IMR-90 (cell line): ENCODE results near the gene PATJ. TPM values are rescaled to one million over a fixed set of nuclear protein-coding genes. Genes with fewer than 3 reads are reported as not detected.

Experiments used
- ATAC-seq: fragments of 200-7000 bp; cut with Tn5 transposase; 2 replicates; pipeline ENCODE4 v1.9.1; 2020; ENCODE audit warnings: low read depth, mild to moderate bottlenecking, moderate library complexity
- BruUV-seq: library from RNA; stranded (reverse); fragments of 400-500 nt; replicated peaks from 2 replicates; lab custom pipeline; 2021; lab: Mats Ljungman, UMichigan
- CTCF ChIA-PET: fragments of 300-600 bp; formaldehyde crosslinking; extraction: SDS; loops from one replicate; lab custom pipeline; 2021; ENCODE audit warnings: antibody characterized with exemption; lab: Yijun Ruan, JAX
- POLR2A ChIA-PET: fragments of 300-600 bp; sonication (Branson Sonifier 250); formaldehyde crosslinking; loops from one replicate; lab custom pipeline; 2022; ENCODE audit warnings: antibody characterized with exemption; ENCODE audit not compliant: unreplicated experiment; lab: Charles Lee
- DNase-seq: peaks from one replicate; pipeline ENCODE4 v3.0.0; 2013
- H2AFZ ChIP-seq: replicated peaks from 2 replicates; pipeline ENCODE3; 2013; ENCODE audit warnings: low read length, mild to moderate bottlenecking; ENCODE audit not compliant: poor library complexity
- H2AK5ac ChIP-seq: 2 replicates; pipeline ENCODE4 v1.6.1; 2013; ENCODE audit warnings: low read depth, low read length, inconsistent platforms
- H2AK9ac ChIP-seq: replicated peaks from 2 replicates; pipeline ENCODE3; 2013; ENCODE audit warnings: mild to moderate bottlenecking, low read depth, low read length, moderate library complexity; ENCODE audit not compliant: poor library complexity
- H2BK120ac ChIP-seq: 2 replicates; pipeline ENCODE4 v1.6.1; 2013; ENCODE audit warnings: low read depth, low read length, inconsistent platforms
- H2BK15ac ChIP-seq: 3 replicates; pipeline ENCODE4 v1.6.1; 2013; ENCODE audit warnings: low read depth, low read length, inconsistent platforms
- H2BK20ac ChIP-seq: 2 replicates; pipeline ENCODE4 v1.6.1; 2013; ENCODE audit warnings: low read depth, mild to moderate bottlenecking, inconsistent platforms, low read length, moderate library complexity
- H2BK5ac ChIP-seq: 2 replicates; pipeline ENCODE4 v1.6.1; 2013; ENCODE audit warnings: mild to moderate bottlenecking, low read depth, low read length, inconsistent platforms; ENCODE audit not compliant: poor library complexity, severe bottlenecking
- H3K14ac ChIP-seq: replicated peaks from 2 replicates; pipeline ENCODE4 v1.6.1; 2013; ENCODE audit warnings: low read depth, low read length, inconsistent platforms
- H3K18ac ChIP-seq: 2 replicates; pipeline ENCODE4 v1.6.1; 2013; ENCODE audit warnings: low read depth, low read length, control low read depth
- H3K23ac ChIP-seq: 2 replicates; pipeline ENCODE4 v1.6.1; 2013; ENCODE audit warnings: low read depth, low read length, inconsistent platforms
- H3K27ac ChIP-seq: 2 replicates; pipeline ENCODE4 v1.5.1; 2013; ENCODE audit warnings: mild to moderate bottlenecking, control low read depth, low read length; ENCODE audit not compliant: insufficient read depth
- H3K27me3 ChIP-seq: 2 replicates; pipeline ENCODE4 v1.6.1; 2013; ENCODE audit warnings: low read length; ENCODE audit not compliant: control insufficient read depth, insufficient read depth
- H3K36me3 ChIP-seq: 2 replicates; pipeline ENCODE4 v1.6.1; 2013; ENCODE audit warnings: low read length, mixed read lengths; ENCODE audit not compliant: control insufficient read depth, insufficient read depth
- H3K4ac ChIP-seq: 2 replicates; pipeline ENCODE4 v1.6.1; 2013; ENCODE audit warnings: low read depth, low read length, inconsistent platforms
- H3K4me1 ChIP-seq: 2 replicates; pipeline ENCODE4 v1.6.1; 2013; ENCODE audit warnings: low read length, mixed read lengths; ENCODE audit not compliant: control insufficient read depth, insufficient read depth
- H3K4me2 ChIP-seq: 2 replicates; pipeline ENCODE4 v1.6.1; 2013; ENCODE audit warnings: low read depth, mild to moderate bottlenecking, control low read depth, low read length, moderate library complexity
- H3K4me3 ChIP-seq: 2 replicates; pipeline ENCODE4 v1.5.1; 2013; ENCODE audit warnings: low read depth, mild to moderate bottlenecking, control low read depth, low read length, moderate library complexity; ENCODE audit not compliant: insufficient read depth
- H3K56ac ChIP-seq: 2 replicates; pipeline ENCODE4 v1.6.1; 2013; ENCODE audit warnings: low read length, inconsistent platforms; ENCODE audit not compliant: insufficient read depth; ENCODE audit errors: extremely low read depth
- H3K79me1 ChIP-seq, 2 experiments: 2 replicates each; pipeline ENCODE4 v1.6.1; 2013; ENCODE audit warnings: low read length in 2 of 2, inconsistent platforms in 1 of 2, low read depth in 1 of 2
- H3K9ac ChIP-seq: 2 replicates; pipeline ENCODE4 v1.6.1; 2013; ENCODE audit warnings: low read depth, low read length, control low read depth
- H3K9me1 ChIP-seq: 2 replicates; pipeline ENCODE4 v1.6.1; 2013; ENCODE audit warnings: low read length, inconsistent platforms; ENCODE audit not compliant: insufficient read depth
- H3K9me3 ChIP-seq: 2 replicates; pipeline ENCODE4 v1.6.1; 2013; ENCODE audit warnings: low read length; ENCODE audit not compliant: control insufficient read depth, insufficient read depth
- H4K20me1 ChIP-seq: 2 replicates; pipeline ENCODE4 v1.6.1; 2013; ENCODE audit warnings: low read length, inconsistent platforms; ENCODE audit not compliant: insufficient read depth
- H4K5ac ChIP-seq: 2 replicates; pipeline ENCODE4 v1.6.1; 2013; ENCODE audit warnings: mild to moderate bottlenecking, low read depth, low read length, control low read depth
- H4K8ac ChIP-seq, 2 experiments: 2 replicates each; pipeline ENCODE4 v1.6.1; 2013; ENCODE audit warnings: low read depth in 2 of 2, low read length in 2 of 2, control low read depth in 1 of 2, inconsistent platforms in 1 of 2
- H4K91ac ChIP-seq: 2 replicates; pipeline ENCODE4 v1.6.1; 2013; ENCODE audit warnings: low read depth, low read length, inconsistent platforms; ENCODE audit not compliant: insufficient read depth
- MAFK ChIP-seq: IDR thresholded peaks from 2 replicates; pipeline ENCODE4 v1.6.1; 2012; ENCODE audit warnings: low read depth, low read length, improper control_type of control experiment
- MAZ ChIP-seq: IDR thresholded peaks from 2 replicates; pipeline ENCODE4 v1.6.1; 2012; ENCODE audit warnings: low read depth, mild to moderate bottlenecking, low read length, improper control_type of control experiment, moderate library complexity, borderline replicate concordance
- RFX5 ChIP-seq: IDR thresholded peaks from 2 replicates; pipeline ENCODE4 v1.8.0; 2012; ENCODE audit warnings: low read depth, mild to moderate bottlenecking, low read length, moderate library complexity
- SMC3 ChIP-seq: fragments of 150-350 bp; IDR thresholded peaks from 2 replicates; pipeline ENCODE4 v1.6.1; 2016; ENCODE audit warnings: low read depth, mild to moderate bottlenecking, antibody characterized with exemption, low read length, moderate library complexity
- WGBS, 2 experiments: methylation state at CpG; one replicate each; pipeline versions ENCODE4 v1.1.5 to v1.1.7; 2013; ENCODE audit warnings: missing lambda C conversion rate in 2 of 2; ENCODE audit not compliant: insufficient read length in 1 of 2; ENCODE audit errors: extremely low coverage in 2 of 2; 5-methylcytosine and 5-hydroxymethylcytosine counted together
- dilution Hi-C: fragments of 300-500 bp; cut with HindIII; formaldehyde crosslinking; loops from one replicate; pipeline ENCODE4 v1.14.3; 2018; ENCODE audit warnings: low sequenced_read_pairs; ENCODE audit not compliant: unreplicated experiment
- in situ Hi-C: fragments of 300-500 bp; cut with MboI; formaldehyde crosslinking; loops from 3 replicates; pipeline ENCODE4 v1.14.3; 2019; ENCODE audit warnings: low sequenced_read_pairs, inconsistent platforms, mixed read lengths
- intact Hi-C: fragments of 100-400 bp; cut with micrococcal nuclease; formaldehyde crosslinking; loops from 2 replicates; pipeline ENCODE4 v1.10.0; 2022
- polyA plus RNA-seq, 3 experiments: library from polyadenylated mRNA; depleted of rRNA; stranded (reverse); fragments of >200 nt; gene quantifications; 2 replicates each; pipeline ENCODE4 v1.2.3, GENCODE V29; 2012; ENCODE audit warnings: low replicate concordance in 1 of 3
- total RNA-seq: library from RNA; depleted of rRNA; stranded (reverse); fragments of >200 nt; gene quantifications from 2 replicates; pipeline ENCODE4 v1.2.3, GENCODE V29; 2012

The PATJ gene
- total and polyA plus RNA-seq, 2 of the 4 experiments (the other 2 are of a cell fraction): 2.0 to 3.4 TPM

DNA sequence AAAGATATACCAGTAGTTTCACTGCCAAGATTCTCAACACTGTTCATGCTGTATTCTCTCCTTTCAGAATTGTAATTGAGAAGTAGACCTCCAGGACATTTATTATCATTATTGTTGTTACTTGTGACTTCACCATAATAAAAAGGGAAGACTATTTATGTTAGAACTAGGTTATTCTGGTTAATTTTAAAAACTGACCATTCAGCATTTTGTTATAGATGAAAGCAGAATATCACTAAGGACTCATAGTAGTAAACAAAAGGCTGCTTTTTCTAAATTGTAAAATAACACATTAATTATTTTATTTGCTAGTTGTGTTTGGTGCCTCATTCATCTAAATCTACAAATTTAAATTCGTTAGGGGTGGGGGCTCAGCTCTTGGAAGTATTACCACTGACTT is 210.4 kb downstream of the PATJ start:
- H2AK9ac ChIP-seq: no peak overlapping the region
- no peak overlapping the region for H3K4me2 ChIP-seq
- no TSS peak for BruUV-seq
- no peak overlapping the region for H2BK120ac ChIP-seq
- H3K4me1 ChIP-seq: no peaks in the 10 kb centered on the region
- in situ Hi-C loops: no loop called here
- no peak overlapping the region for H2BK5ac ChIP-seq
- H3K27me3 ChIP-seq: no peaks in the 10 kb centered on the region
- H3K9me3 ChIP-seq: no peaks in the 10 kb centered on the region
- no peak overlapping the region for H4K91ac ChIP-seq
- H2AK5ac ChIP-seq: no peak overlapping the region
- H2BK15ac ChIP-seq: no peak overlapping the region
- WGBS, 2 experiments: no CpG with 5 or more reads among the region's 1 CpG
- no peaks in the 10 kb centered on the region for H3K79me1 ChIP-seq
- H3K27ac ChIP-seq: no peak overlapping the region
- ATAC-seq: no peak
- H3K56ac ChIP-seq: no peak overlapping the region
- H2BK20ac ChIP-seq: no peak overlapping the region
- no peaks in the 10 kb centered on the region for H3K36me3 ChIP-seq
- no peak for DNase-seq
- no peak overlapping the region for H4K8ac ChIP-seq
- H3K18ac ChIP-seq: no peak overlapping the region
- no peak overlapping the region for H4K5ac ChIP-seq
- no peaks in the 10 kb centered on the region for H4K20me1 ChIP-seq
- H3K9me1 ChIP-seq: no peaks in the 10 kb centered on the region
- H2AFZ ChIP-seq: no peak overlapping the region
- H3K9ac ChIP-seq: no peak overlapping the region
- no peak overlapping the region for H3K14ac ChIP-seq
- ChIA-PET CTCF (interaction anchor here (0.6 to 1.1 kb wide), 2 partner anchors 8 to 192 kb away, joined by 3 read pairs; no protein-coding TSS in a partner anchor), POLR2A (no interaction called here)
- no peak overlapping the region for H3K4ac ChIP-seq
- no peak overlapping the region for H3K4me3 ChIP-seq
- TF ChIP-seq MAZ (no peak), SMC3 (no peak), MAFK (peak; percentile 70), RFX5 (no peak)
- no peak overlapping the region for H3K23ac ChIP-seq
- intact Hi-C loops: no loop called here
- dilution Hi-C loops: no loop called here
